H1 (cell line): ENCODE results near the gene WDR74. TPM values are rescaled to one million over a fixed set of nuclear protein-coding genes. Genes with fewer than 3 reads are reported as not detected.

Experiments
- ASH2L ChIP-seq: fragments of 200-600, 300-600 bp; sonication (generic); IDR thresholded peaks from one replicate; pipeline ENCODE4 v1.7.1; 2017; ENCODE audit warnings: low read length
- BRCA1 ChIP-seq: IDR thresholded peaks from 2 replicates; pipeline ENCODE4 v1.6.1; 2012; ENCODE audit warnings: low read depth, low read length, improper control_type of control experiment
- CBX8 ChIP-seq: fragments of 300-800, 300-1000 bp; sonication (generic); IDR thresholded peaks from 2 replicates; pipeline ENCODE4 v1.7.1; 2016; ENCODE audit warnings: low read depth, low read length, borderline replicate concordance
- CHD1 ChIP-seq: IDR thresholded peaks from 2 replicates; pipeline ENCODE4 v1.6.1; 2012; ENCODE audit warnings: low read depth, low read length, improper control_type of control experiment
- CREB1 ChIP-seq: IDR thresholded peaks from 2 replicates; pipeline ENCODE4 v1.6.1; 2012; ENCODE audit warnings: inconsistent platforms
- EGR1 ChIP-seq: IDR thresholded peaks from 2 replicates; pipeline ENCODE4 v1.6.1; 2011; ENCODE audit warnings: low read depth, low read length, borderline replicate concordance
- EZH2 ChIP-seq: fragments of 200-600 bp; sonication (generic); IDR thresholded peaks from 2 replicates; pipeline ENCODE4 v1.7.1; 2012; ENCODE audit warnings: low read depth, mild to moderate bottlenecking, moderate library complexity, low read length, inconsistent platforms; ENCODE audit not compliant: severe bottlenecking
- GTF2F1 ChIP-seq: IDR thresholded peaks from 2 replicates; pipeline ENCODE4 v1.6.1; 2012; ENCODE audit warnings: low read depth, low read length, improper control_type of control experiment, borderline replicate concordance
- JUN ChIP-seq: IDR thresholded peaks from 2 replicates; pipeline ENCODE4 v1.6.1; 2011; ENCODE audit warnings: low read depth, mild to moderate bottlenecking, improper control_type of control experiment, low read length
- KDM1A ChIP-seq: fragments of 200-600, 300-600 bp; sonication (generic); IDR thresholded peaks from 2 replicates; pipeline ENCODE4 v1.7.1; 2016; ENCODE audit warnings: mild to moderate bottlenecking, low read length, borderline replicate concordance
- KDM4A ChIP-seq: IDR thresholded peaks from one replicate; pipeline ENCODE4 v1.7.1; 2012; ENCODE audit warnings: low read depth, mild to moderate bottlenecking, moderate library complexity, low read length, inconsistent platforms; ENCODE audit not compliant: severe bottlenecking
- NRF1 ChIP-seq: IDR thresholded peaks from 2 replicates; pipeline ENCODE4 v1.6.1; 2011; ENCODE audit warnings: mild to moderate bottlenecking, low read depth, low read length, improper control_type of control experiment
- POU5F1 ChIP-seq: IDR thresholded peaks from 2 replicates; pipeline ENCODE4 v1.6.1; 2011; ENCODE audit warnings: low read depth, mild to moderate bottlenecking, low read length, moderate library complexity
- RXRA ChIP-seq: IDR thresholded peaks from 2 replicates; pipeline ENCODE4 v1.6.1; 2011; ENCODE audit warnings: low read depth, mild to moderate bottlenecking, low read length, moderate library complexity; ENCODE audit not compliant: insufficient read depth
- SIX5 ChIP-seq: IDR thresholded peaks from 2 replicates; pipeline ENCODE4 v1.6.1; 2011; ENCODE audit warnings: mild to moderate bottlenecking, low read depth, low read length
- SP4 ChIP-seq: IDR thresholded peaks from 2 replicates; pipeline ENCODE4 v1.6.1; 2012; ENCODE audit warnings: low read length, inconsistent platforms
- polyA plus RNA-seq, 7 experiments: library from polyadenylated mRNA; depleted of rRNA in 3 of 7; stranded (reverse) in 5 of 7; unstranded in 2 of 7; fragments of >200 nt in 5 of 7; fragments of 200-250 nt in 2 of 7; gene quantifications; 1 replicate in 5 of 7; 2 replicates in 1 of 7; 4 replicates in 1 of 7; pipeline versions ENCODE4 v1.2.1 to v1.2.3, GENCODE V29; 2011 to 2013; ENCODE audit warnings: missing spikeins in 2 of 7, mixed read lengths in 2 of 7
- total RNA-seq: library from RNA; stranded (reverse); fragmentation: NEBNext Ultra II Directional; extraction: Animal tissue kit (Norgen Biotek cat#: 25700); gene quantifications from 2 replicates; pipeline ENCODE4 v1.2.1, GENCODE V29; 2021
- TF ChIP-seq, protein P1 (sequence below), 3 experiments: IDR thresholded peaks; 1 replicate in 2 of 3; 2 replicates in 1 of 3; pipeline versions ENCODE4 v1.5.1 to v1.6.1; 2011; ENCODE audit warnings: low read length in 3 of 3, mild to moderate bottlenecking in 3 of 3, inconsistent platforms in 2 of 3, low read depth in 1 of 3, moderate library complexity in 1 of 3; ENCODE audit not compliant: insufficient read depth in 1 of 3; ENCODE audit errors: control extremely low read depth in 1 of 3
- TF ChIP-seq, protein P2 (sequence below): IDR thresholded peaks from 2 replicates; pipeline ENCODE4 v1.6.1; 2011; ENCODE audit warnings: low read depth, mild to moderate bottlenecking, low read length; ENCODE audit not compliant: insufficient read depth

Gene WDR74
- total and polyA plus RNA-seq, 2 of the 8 experiments (the other 6 are each of a cell fraction or from before 2014, with no cell fraction given): 93.6 to 97.0 TPM

DNA sequence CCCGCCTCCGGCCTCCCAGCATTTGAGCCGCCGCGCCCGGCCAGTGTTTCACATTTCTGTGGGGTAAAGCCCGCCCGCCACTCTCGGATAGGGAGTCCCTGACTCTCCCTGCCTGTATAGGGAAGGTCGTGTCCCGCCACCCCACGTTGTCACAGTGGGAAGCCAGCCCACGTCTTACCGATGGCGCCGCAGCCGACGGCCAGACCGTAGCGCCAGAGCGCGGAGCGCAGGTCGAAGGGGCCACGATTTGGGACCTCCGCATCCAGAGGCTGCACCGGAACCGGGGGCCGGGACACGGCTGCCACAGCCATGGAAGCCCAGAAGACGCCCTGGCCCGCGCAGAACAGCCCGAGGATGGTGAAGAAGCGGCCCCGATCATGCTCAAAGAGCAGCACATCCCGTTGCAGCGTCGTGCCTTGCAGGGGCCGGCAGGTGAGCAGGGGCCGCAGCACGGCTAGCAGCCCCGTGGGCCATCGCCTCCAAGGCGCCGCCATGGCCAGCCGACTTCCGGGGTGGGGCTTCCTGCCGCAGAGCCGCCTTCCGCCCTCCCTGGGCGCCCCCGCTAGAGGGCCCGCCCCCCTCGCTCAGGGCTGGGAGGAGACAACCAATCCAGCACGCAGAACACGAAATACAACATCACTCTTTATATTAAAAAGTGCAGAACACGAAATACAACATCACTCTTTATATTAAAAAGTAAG, 47.7 kb downstream of the WDR74 start, which contains the start of gene TMEM223 (continued):
- TF ChIP-seq, protein P1, sequence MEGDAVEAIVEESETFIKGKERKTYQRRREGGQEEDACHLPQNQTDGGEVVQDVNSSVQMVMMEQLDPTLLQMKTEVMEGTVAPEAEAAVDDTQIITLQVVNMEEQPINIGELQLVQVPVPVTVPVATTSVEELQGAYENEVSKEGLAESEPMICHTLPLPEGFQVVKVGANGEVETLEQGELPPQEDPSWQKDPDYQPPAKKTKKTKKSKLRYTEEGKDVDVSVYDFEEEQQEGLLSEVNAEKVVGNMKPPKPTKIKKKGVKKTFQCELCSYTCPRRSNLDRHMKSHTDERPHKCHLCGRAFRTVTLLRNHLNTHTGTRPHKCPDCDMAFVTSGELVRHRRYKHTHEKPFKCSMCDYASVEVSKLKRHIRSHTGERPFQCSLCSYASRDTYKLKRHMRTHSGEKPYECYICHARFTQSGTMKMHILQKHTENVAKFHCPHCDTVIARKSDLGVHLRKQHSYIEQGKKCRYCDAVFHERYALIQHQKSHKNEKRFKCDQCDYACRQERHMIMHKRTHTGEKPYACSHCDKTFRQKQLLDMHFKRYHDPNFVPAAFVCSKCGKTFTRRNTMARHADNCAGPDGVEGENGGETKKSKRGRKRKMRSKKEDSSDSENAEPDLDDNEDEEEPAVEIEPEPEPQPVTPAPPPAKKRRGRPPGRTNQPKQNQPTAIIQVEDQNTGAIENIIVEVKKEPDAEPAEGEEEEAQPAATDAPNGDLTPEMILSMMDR (IDR thresholded peaks at IDR 0.05; ENCODE audit: control extremely low read depth in 1 of 3, insufficient read depth in 1 of 3, low read depth in 1 of 3, low read length in 3 of 3): no peak; a peak in 1 of 4 replicates
- TF ChIP-seq, protein P2, sequence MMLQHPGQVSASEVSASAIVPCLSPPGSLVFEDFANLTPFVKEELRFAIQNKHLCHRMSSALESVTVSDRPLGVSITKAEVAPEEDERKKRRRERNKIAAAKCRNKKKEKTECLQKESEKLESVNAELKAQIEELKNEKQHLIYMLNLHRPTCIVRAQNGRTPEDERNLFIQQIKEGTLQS: no peak
- TF ChIP-seq BRCA1: no peak
- no peak; the same call in 1 of the 2 replicates for TF ChIP-seq CREB1
- TF ChIP-seq NRF1: no peak
- no peak for TF ChIP-seq SIX5
- no peak for TF ChIP-seq RXRA
- TF ChIP-seq JUN: no peak
- peak; percentile 77 for TF ChIP-seq ASH2L
- TF ChIP-seq POU5F1: no peak
- no peak for TF ChIP-seq CHD1
- no peak; the same call in 1 of the 2 replicates for TF ChIP-seq SP4
- no peak for TF ChIP-seq EZH2
- TF ChIP-seq EGR1: no peak
- peak; percentile 51 for TF ChIP-seq KDM4A
- TF ChIP-seq GTF2F1: no peak
- TF ChIP-seq CBX8: no peak
- no peak for TF ChIP-seq KDM1A
